NCI-H2196 (cell line): ENCODE measurements around the gene CYP4Z1.
"Not testable (repeated sequence)": the region's sequence is repeated elsewhere in the genome, so short reads cannot be mapped to it uniquely, and the experiment has no call there.

Experiments
- DNase-seq: peaks from one replicate; lab custom pipeline; 2025; ENCODE audit not compliant: unreplicated experiment; lab: John Stamatoyannopoulos, UW

Gene CYP4Z1

GRCh38 chr1:47128221-47128620, 61.2 kb downstream of the CYP4Z1 start:
- DNase-seq = no peak

GRCh38 chr1:47128854-47129253, 61.8 kb downstream of the CYP4Z1 start:
- DNase-seq = not testable (repeated sequence)

GRCh38 chr1:47129489-47130230, 62.6 kb downstream of the CYP4Z1 start:
- DNase-seq = not testable (repeated sequence)

GRCh38 chr1:47132665-47133064, 65.6 kb downstream of the CYP4Z1 start:
- DNase-seq = not testable (repeated sequence)

GRCh38 chr1:47137198-47137597, 70.2 kb downstream of the CYP4Z1 start, which contains the start of gene CYP4A22:
Gene CYP4A22, plus strand, starts transcription at chr1:47137441. Its CDS starts 45 bp downstream, at chr1:47137486.
- DNase-seq = no peak

GRCh38 chr1:47137925-47138615, 71.0 kb downstream of the CYP4Z1 start:
- DNase-seq = no peak

GRCh38 chr1:47140358-47140757, 73.3 kb downstream of the CYP4Z1 start:
- DNase-seq = not testable (repeated sequence)

- not testable (repeated sequence) for DNase-seq
These were observed 76.6 kb downstream of the CYP4Z1 start for GRCh38 chr1:47143654-47144053.

GRCh38 chr1:47146495-47146894, 79.5 kb downstream of the CYP4Z1 start:
- DNase-seq = not testable (repeated sequence)

GRCh38 chr1:47147047-47147785, 80.2 kb downstream of the CYP4Z1 start:
- DNase-seq = no peak

GRCh38 chr1:47149162-47149561, 82.1 kb downstream of the CYP4Z1 start:
- DNase-seq = not testable (repeated sequence)

- not testable (repeated sequence) for DNase-seq
These were observed 89.4 kb downstream of the CYP4Z1 start for GRCh38 chr1:47156457-47156856.

GRCh38 chr1:47157957-47158356, 90.9 kb downstream of the CYP4Z1 start:
- DNase-seq = not testable (repeated sequence)

- no peak for DNase-seq
These were observed 93.7 kb downstream of the CYP4Z1 start for GRCh38 chr1:47160716-47161115.

GRCh38 chr1:47161298-47162040, 94.4 kb downstream of the CYP4Z1 start:
- no peak for DNase-seq

- DNase-seq = no peak
These were observed 97.5 kb downstream of the CYP4Z1 start for GRCh38 chr1:47164552-47164951.
